Neutrophil (primary cell): ENCODE data around the gene ATOH7.

ENCODE experiments used
- H3K27ac ChIP-seq: fragments of 200-600 bp; sonication (generic); 2 replicates; pipeline ENCODE4 v1.5.1; 2016; ENCODE audit warnings: mild to moderate bottlenecking, moderate library complexity
- H3K27me3 ChIP-seq: fragments of 200-600 bp; sonication (generic); 2 replicates; pipeline ENCODE4 v1.6.0; 2016; ENCODE audit warnings: mild to moderate bottlenecking
- H3K36me3 ChIP-seq: fragments of 200-600 bp; sonication (generic); 2 replicates; pipeline ENCODE4 v1.5.1; 2017
- H3K4me1 ChIP-seq, 2 experiments: fragments of 200-600 bp in 1 of 2; sonication (generic) in 1 of 2; 1 replicate in 1 of 2; 2 replicates in 1 of 2; pipeline versions ENCODE4 v1.5.1 to v1.6.1; 2013 to 2016; ENCODE audit warnings: low read depth in 1 of 2, low read length in 1 of 2, mild to moderate bottlenecking in 1 of 2, moderate library complexity in 1 of 2; ENCODE audit not compliant: control insufficient read depth in 1 of 2, insufficient read depth in 1 of 2
- H3K4me3 ChIP-seq, 2 experiments: fragments of 200-600 bp in 1 of 2; sonication (generic) in 1 of 2; 1 replicate in 1 of 2; 2 replicates in 1 of 2; pipeline ENCODE4 v1.5.1; 2013 to 2016; ENCODE audit warnings: low read depth in 1 of 2, low read length in 1 of 2, mild to moderate bottlenecking in 1 of 2, moderate library complexity in 1 of 2
- H3K9me3 ChIP-seq: fragments of 200-600 bp; sonication (generic); 2 replicates; pipeline ENCODE4 v1.5.1; 2016
- TF ChIP-seq, protein P1 (sequence below): fragments of 200-600 bp; sonication (generic); IDR thresholded peaks from 2 replicates; pipeline ENCODE4 v1.5.1; 2016; ENCODE audit warnings: antibody characterized with exemption

The ATOH7 gene

DNA sequence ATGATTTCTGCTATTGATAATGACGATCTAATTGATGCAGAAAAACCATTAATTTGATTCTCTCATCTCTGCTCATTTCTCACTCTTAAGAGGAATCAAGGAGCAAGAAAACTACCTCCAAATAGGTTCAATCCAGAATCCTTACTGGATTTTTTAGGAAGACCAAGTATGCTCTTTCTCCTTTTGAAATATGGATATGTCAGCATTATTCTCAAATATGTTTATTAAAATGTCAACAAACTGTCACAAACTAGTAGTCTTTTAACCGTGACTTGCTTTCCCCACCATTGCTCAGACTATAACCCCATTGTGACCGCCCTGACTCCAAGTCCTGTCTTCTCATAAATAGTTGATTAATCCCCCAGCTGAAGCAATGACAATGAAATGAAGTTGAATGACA, 1.1 kb upstream of the ATOH7 start:
- H3K27me3 ChIP-seq, result peaks cover 68% of the 10 kb centered on the region
- H3K9me3 ChIP-seq, result no peaks in the 10 kb centered on the region
- TF ChIP-seq, protein P1, sequence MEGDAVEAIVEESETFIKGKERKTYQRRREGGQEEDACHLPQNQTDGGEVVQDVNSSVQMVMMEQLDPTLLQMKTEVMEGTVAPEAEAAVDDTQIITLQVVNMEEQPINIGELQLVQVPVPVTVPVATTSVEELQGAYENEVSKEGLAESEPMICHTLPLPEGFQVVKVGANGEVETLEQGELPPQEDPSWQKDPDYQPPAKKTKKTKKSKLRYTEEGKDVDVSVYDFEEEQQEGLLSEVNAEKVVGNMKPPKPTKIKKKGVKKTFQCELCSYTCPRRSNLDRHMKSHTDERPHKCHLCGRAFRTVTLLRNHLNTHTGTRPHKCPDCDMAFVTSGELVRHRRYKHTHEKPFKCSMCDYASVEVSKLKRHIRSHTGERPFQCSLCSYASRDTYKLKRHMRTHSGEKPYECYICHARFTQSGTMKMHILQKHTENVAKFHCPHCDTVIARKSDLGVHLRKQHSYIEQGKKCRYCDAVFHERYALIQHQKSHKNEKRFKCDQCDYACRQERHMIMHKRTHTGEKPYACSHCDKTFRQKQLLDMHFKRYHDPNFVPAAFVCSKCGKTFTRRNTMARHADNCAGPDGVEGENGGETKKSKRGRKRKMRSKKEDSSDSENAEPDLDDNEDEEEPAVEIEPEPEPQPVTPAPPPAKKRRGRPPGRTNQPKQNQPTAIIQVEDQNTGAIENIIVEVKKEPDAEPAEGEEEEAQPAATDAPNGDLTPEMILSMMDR, result no peak
- no peaks in the 10 kb centered on the region for H3K36me3 ChIP-seq
- H3K4me1 ChIP-seq, result peaks cover 11 to 13% of the 10 kb centered on the region in 2 experiments
- H3K27ac ChIP-seq, result no peak overlapping the region
- H3K4me3 ChIP-seq, result no peak overlapping the region

DNA sequence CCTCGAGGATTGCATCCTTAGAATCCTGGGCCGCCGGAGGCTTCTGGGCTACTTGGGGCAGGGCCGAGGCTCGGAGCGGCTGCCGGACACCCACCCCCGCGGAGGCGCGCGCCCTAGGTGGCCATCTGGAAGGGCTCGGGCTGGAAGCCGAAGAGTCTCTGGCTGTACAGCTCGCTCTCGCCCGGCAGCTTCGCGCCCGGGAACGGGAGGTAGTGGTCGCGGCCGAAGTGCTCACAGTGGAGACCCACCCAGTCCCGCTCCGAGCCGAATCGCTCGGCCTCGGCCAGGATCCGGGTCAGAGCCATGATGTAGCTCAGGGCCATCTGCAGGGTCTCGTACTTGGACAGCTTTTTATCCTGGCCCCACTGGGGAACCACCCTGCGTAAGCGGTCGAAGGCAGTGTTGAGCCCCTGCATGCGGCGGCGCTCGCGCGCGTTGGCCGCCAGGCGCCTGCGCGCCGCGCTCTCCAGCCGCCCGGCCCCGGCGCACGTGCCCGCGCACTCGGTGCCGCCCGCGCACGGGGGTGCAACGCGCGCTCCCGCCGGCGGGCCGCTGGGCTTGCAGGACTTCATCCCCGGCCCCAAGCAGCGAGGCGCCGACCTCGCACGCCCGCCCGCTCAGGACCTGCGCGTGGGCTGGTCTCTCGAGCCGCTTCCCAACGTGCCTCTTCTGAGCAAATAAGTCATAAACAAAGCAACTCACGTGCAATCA, 652 bp downstream of the ATOH7 start:
- TF ChIP-seq, protein P1, result no peak
- H3K9me3 ChIP-seq, result no peaks in the 10 kb centered on the region
- peaks cover 74% of the 10 kb centered on the region for H3K27me3 ChIP-seq
- peak overlapping the region; percentile 64 to 68 for H3K4me3 ChIP-seq
- H3K36me3 ChIP-seq, result no peaks in the 10 kb centered on the region
- peaks cover 11 to 13% of the 10 kb centered on the region in 2 experiments for H3K4me1 ChIP-seq
- no peak overlapping the region for H3K27ac ChIP-seq

DNA sequence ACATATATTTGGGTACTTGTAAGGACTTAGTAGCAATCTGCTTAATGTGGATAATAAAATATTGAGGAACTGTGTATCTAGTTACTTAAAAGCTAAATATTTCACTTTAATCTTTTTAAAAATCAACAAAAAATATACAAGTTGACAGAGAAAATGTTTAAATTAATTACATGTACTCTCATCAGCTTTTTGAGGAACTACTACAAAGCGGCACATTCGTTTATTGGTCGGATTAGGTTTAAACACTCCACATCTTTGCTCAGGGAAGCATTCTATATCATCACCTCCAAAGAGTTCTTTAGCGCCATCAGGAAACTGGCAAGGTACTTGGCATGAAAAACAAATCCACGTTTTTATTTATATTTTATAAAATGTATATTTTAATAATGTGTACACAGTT, 1.6 kb downstream of the ATOH7 start:
- H3K9me3 ChIP-seq, result no peaks in the 10 kb centered on the region
- TF ChIP-seq, protein P1, result no peak
- peaks cover 11 to 13% of the 10 kb centered on the region in 2 experiments for H3K4me1 ChIP-seq
- no peaks in the 10 kb centered on the region for H3K36me3 ChIP-seq
- H3K4me3 ChIP-seq, result no peak overlapping the region
- H3K27ac ChIP-seq, result no peak overlapping the region
- peaks cover 74% of the 10 kb centered on the region for H3K27me3 ChIP-seq

DNA sequence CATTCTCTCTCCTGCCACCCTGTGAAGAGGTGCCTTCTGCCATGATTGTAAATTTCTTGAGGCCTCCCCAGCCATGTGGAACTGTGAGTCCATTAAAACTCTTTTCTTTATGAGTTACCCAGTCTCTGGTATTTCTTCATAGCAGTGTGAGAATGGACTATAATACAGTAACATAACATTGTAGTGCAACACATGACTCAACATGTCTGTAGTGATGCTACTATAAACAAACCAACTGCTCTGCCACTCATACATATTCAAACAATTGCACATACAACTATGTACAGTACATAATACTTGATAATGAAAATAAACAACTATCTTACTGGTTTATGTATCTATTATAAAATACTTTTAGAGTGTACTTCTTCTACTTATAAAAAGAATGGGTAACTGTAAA, 7.1 kb downstream of the ATOH7 start:
- no peaks in the 10 kb centered on the region for H3K4me1 ChIP-seq
- H3K27ac ChIP-seq, result no peak overlapping the region

DNA sequence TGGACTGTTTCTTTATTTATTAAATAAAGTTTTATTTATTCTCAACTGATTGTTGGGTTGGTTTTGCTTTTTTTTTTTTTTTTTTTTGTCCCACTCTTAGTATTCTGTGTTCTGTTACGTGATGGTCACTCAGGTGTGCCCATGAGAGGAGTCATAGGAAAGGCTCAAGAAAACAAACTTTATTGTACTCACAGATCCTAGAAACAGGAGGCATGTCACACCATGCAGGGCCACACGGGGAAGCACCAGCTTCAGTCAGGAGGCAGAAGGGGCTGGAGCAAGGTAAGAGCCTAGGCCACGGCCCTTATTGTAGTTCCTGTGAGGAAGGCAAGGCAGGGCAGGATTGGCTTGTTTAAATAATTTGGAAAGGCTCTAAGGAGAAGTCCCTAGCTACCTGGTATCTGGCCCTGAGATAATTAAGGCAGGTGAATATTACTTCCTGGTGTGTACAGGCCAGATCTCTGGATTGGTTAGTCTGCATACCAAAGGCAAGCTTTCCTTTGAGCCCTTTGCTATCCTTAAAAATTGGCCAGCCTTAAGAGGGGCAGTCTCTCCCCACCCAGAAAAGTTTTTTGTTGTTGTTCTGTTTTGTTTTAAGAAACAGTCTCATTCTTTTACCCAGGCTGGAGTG, 8.3 kb downstream of the ATOH7 start:
- Histone ChIP-seq H3K27ac (no peak overlapping the region), H3K4me1 (no peaks in the 10 kb centered on the region), H3K4me3 (no peak overlapping the region), H3K9me3 (no peaks in the 10 kb centered on the region), H3K27me3 (peaks cover 21% of the 10 kb centered on the region), H3K36me3 (no peaks in the 10 kb centered on the region)
- TF ChIP-seq, protein P1, result no peak

More for the DNA sequence above, 7.1 kb downstream of the ATOH7 start:
- TF ChIP-seq, protein P1, result no peak
- Histone ChIP-seq H3K9me3 (no peaks in the 10 kb centered on the region), H3K36me3 (no peaks in the 10 kb centered on the region), H3K27me3 (peaks cover 28% of the 10 kb centered on the region), H3K4me3 (no peak overlapping the region)
